ENCODE data around the gene STK17B. TPM values are rescaled to one million over a fixed set of nuclear protein-coding genes. Genes with fewer than 3 reads are reported as not detected.
"Not testable (repeated sequence)": the region's sequence is repeated elsewhere in the genome, so short reads cannot be mapped to it uniquely, and the experiment has no call there.

STK17B gene
- total RNA-seq, 1 experiment from 2014 or later = 22.1 TPM

DNA sequence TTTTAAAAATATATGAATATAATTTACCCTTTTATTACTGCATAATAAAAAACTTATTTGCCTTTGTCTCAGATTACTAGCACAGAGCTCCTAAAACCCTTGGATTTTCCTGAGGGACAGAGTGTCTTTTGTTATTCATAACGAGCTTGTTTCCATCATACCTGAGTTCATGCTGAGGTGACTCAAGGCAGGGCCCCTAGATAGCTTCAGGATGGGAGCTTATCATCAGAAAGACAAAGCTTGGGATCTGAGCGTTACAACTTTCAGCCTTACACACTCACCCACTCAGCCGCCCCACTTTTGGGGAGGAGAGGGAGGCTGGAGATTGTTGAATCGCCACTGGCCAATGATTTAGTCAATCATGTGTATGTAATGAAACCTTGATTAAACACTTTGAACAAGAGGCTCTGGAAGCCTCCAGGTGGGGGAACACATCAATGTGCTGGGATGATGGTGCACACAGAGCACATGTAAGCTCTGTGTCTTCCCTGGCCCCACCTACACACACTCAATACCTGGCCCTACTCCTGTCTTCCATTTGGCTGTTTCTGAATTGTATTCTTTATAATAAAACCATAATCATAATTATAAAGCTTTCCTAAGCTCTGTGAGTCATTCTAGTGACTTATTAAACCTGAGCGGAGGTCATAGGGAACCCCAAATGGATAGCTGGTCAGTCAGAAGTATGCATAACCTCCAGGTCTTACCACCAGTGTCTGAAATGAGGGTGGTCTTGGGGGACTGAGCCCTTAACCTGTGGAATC, 74.2 kb downstream of the STK17B start:
- BruUV-seq (replicated peaks) = no TSS peak
- TF ChIP-seq EZH2 (IDR thresholded peaks at IDR 0.05; ENCODE audit: low read length, unreplicated experiment) (no peak), EZH2phosphoT487 (IDR thresholded peaks at IDR 0.05; ENCODE audit: borderline replicate concordance, low read length) (no peak)
- TF ChIP-seq, protein P1, sequence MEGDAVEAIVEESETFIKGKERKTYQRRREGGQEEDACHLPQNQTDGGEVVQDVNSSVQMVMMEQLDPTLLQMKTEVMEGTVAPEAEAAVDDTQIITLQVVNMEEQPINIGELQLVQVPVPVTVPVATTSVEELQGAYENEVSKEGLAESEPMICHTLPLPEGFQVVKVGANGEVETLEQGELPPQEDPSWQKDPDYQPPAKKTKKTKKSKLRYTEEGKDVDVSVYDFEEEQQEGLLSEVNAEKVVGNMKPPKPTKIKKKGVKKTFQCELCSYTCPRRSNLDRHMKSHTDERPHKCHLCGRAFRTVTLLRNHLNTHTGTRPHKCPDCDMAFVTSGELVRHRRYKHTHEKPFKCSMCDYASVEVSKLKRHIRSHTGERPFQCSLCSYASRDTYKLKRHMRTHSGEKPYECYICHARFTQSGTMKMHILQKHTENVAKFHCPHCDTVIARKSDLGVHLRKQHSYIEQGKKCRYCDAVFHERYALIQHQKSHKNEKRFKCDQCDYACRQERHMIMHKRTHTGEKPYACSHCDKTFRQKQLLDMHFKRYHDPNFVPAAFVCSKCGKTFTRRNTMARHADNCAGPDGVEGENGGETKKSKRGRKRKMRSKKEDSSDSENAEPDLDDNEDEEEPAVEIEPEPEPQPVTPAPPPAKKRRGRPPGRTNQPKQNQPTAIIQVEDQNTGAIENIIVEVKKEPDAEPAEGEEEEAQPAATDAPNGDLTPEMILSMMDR (conservative IDR thresholded peaks at IDR 0.05; ENCODE audit: low read depth, low read length) = no peak

DNA sequence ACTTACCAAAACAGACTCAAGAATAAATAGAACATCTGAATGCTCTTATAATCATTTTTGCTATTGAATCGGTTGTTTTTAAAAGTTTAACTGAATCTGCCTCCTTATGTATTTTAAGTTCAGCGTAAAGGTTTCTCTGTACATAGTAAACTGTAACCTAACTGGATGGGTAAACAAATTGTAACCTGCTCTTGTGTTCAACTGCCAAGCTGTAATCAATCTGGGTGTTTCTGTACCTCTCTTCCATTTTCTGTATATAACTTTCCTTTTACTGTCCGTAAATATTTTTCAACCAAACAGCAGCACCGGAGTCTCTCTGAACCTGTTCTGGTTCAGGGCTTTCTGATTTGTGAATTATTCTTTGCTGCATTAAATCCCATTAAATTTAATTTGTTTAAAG, 75.1 kb downstream of the STK17B start:
- ATAC-seq = no peak
- H3K9me2 ChIP-seq (replicated peaks; ENCODE audit: low read length) = no peaks in the 10 kb centered on the region
- no peaks in the 10 kb centered on the region for H3K36me3 ChIP-seq (ENCODE audit: low read depth, low read length)
- BruUV-seq (replicated peaks) = no TSS peak
- H3K27me3 ChIP-seq (ENCODE audit: low read length) = no peaks in the 10 kb centered on the region
- H3K9me3 ChIP-seq (ENCODE audit: low read length) = no peaks in the 10 kb centered on the region
- no peaks in the 10 kb centered on the region for H3K79me2 ChIP-seq (ENCODE audit: low read length)
- H3K27ac ChIP-seq (ENCODE audit: low read length) = no peak overlapping the region
- ChIA-PET POLR2A (ENCODE audit: unreplicated experiment) (no interaction called here), CTCF (no interaction called here)
- intact Hi-C loops (cut with micrococcal nuclease) = no loop called here
- TF ChIP-seq EZH2phosphoT487 (IDR thresholded peaks at IDR 0.05; ENCODE audit: borderline replicate concordance, low read length) (no peak), EZH2 (IDR thresholded peaks at IDR 0.05; ENCODE audit: low read length, unreplicated experiment) (no peak)
- TF ChIP-seq, protein P1 (conservative IDR thresholded peaks at IDR 0.05; ENCODE audit: low read depth, low read length) = no peak
- no peak for DNase-seq
- no peak overlapping the region for H3K4me2 ChIP-seq (ENCODE audit: low read length)
- H3F3A ChIP-seq (ENCODE audit: low read length, unreplicated experiment) = no peaks in the 10 kb centered on the region
- no peak overlapping the region for H3K4me3 ChIP-seq (ENCODE audit: low read length)
- H2AFZ ChIP-seq (ENCODE audit: low read length) = no peak overlapping the region
- no peak overlapping the region for H3K9ac ChIP-seq (ENCODE audit: low read length)
- no peaks in the 10 kb centered on the region for H3K4me1 ChIP-seq (ENCODE audit: insufficient read depth, low read length)
- H4K20me1 ChIP-seq (ENCODE audit: low read length) = no peaks in the 10 kb centered on the region

More for the DNA sequence above, 74.2 kb downstream of the STK17B start:
- no peak for DNase-seq
- Histone ChIP-seq H3K4me1 (ENCODE audit: insufficient read depth, low read length) (no peaks in the 10 kb centered on the region), H3K79me2 (ENCODE audit: low read length) (no peaks in the 10 kb centered on the region), H3K9me3 (ENCODE audit: low read length) (no peaks in the 10 kb centered on the region), H3K36me3 (ENCODE audit: low read depth, low read length) (no peaks in the 10 kb centered on the region), H3K4me2 (ENCODE audit: low read length) (no peak overlapping the region), H3K27me3 (ENCODE audit: low read length) (no peaks in the 10 kb centered on the region), H3K4me3 (ENCODE audit: low read length) (no peak overlapping the region), H4K20me1 (ENCODE audit: low read length) (no peaks in the 10 kb centered on the region), H3K9me2 (replicated peaks; ENCODE audit: low read length) (no peaks in the 10 kb centered on the region), H3F3A (ENCODE audit: low read length, unreplicated experiment) (no peaks in the 10 kb centered on the region), H3K27ac (ENCODE audit: low read length) (no peak overlapping the region), H3K9ac (ENCODE audit: low read length) (no peak overlapping the region), H2AFZ (ENCODE audit: low read length) (no peak overlapping the region)
- peak; percentile 54; the same call in 1 of the 2 replicates for ATAC-seq
- CTCF ChIA-PET = no interaction called here
- POLR2A ChIA-PET (ENCODE audit: unreplicated experiment) = no interaction called here
- intact Hi-C loops (cut with micrococcal nuclease) = no loop called here

DNA sequence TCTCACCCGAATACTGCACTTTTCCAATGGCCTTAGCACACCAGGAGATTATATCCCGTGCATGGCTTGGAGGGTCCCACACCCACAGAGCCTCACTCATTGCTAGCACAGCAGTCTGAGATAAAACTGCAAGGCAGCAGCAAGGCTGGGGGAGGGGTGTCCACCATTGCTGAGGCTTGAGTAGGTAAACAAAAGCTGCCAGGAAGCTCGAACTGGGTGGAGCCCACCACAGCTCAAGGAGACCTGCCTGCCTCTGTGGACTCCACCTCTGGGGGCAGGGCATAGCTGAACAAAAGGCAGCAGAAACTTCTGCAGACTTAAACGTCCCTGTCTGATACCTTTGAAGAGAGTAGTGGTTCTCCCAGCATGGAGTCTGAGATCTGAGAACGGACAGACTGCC, 81.9 kb downstream of the STK17B start:
- DNase-seq; ATAC-seq; H4K20me1 ChIP-seq (ENCODE audit: low read length); H3K4me3 ChIP-seq (ENCODE audit: low read length); H3K27me3 ChIP-seq (ENCODE audit: low read length); H3K9me2 ChIP-seq (replicated peaks; ENCODE audit: low read length); H3K4me1 ChIP-seq (ENCODE audit: insufficient read depth, low read length); H3K27ac ChIP-seq (ENCODE audit: low read length); POLR2A ChIA-PET (ENCODE audit: unreplicated experiment); H2AFZ ChIP-seq (ENCODE audit: low read length); H3K9me3 ChIP-seq (ENCODE audit: low read length); H3F3A ChIP-seq (ENCODE audit: low read length, unreplicated experiment); CTCF ChIA-PET; H3K4me2 ChIP-seq (ENCODE audit: low read length); BruUV-seq (replicated peaks); H3K9ac ChIP-seq (ENCODE audit: low read length); intact Hi-C loops (cut with micrococcal nuclease); H3K79me2 ChIP-seq (ENCODE audit: low read length); H3K36me3 ChIP-seq (ENCODE audit: low read depth, low read length): not testable (repeated sequence)
